Measurements from ENCODE around the gene TSHZ2.
"Not testable (repeated sequence)": the region's sequence is repeated elsewhere in the genome, so short reads cannot be mapped to it uniquely, and the experiment has no call there.

Gene TSHZ2

DNA sequence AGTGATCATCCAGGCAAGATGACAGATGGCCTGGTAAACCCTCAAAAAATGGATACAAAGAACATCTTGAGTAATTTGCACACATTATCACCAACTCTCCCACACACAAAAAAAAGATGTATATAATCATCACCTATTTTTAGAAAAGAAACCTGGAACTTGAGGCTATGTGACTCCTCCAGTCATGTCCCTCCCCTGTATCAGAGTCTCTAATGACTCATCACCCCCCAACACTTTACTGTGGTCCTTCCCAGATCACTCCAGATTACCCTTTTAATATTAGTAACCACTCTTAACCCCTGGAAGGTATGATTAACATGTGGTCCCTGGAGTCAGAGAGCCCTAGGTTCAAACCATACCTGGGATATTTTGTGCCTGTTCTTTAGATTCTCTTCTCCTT lies 476.7 kb downstream of the TSHZ2 start:
- TF ChIP-seq, protein P1, sequence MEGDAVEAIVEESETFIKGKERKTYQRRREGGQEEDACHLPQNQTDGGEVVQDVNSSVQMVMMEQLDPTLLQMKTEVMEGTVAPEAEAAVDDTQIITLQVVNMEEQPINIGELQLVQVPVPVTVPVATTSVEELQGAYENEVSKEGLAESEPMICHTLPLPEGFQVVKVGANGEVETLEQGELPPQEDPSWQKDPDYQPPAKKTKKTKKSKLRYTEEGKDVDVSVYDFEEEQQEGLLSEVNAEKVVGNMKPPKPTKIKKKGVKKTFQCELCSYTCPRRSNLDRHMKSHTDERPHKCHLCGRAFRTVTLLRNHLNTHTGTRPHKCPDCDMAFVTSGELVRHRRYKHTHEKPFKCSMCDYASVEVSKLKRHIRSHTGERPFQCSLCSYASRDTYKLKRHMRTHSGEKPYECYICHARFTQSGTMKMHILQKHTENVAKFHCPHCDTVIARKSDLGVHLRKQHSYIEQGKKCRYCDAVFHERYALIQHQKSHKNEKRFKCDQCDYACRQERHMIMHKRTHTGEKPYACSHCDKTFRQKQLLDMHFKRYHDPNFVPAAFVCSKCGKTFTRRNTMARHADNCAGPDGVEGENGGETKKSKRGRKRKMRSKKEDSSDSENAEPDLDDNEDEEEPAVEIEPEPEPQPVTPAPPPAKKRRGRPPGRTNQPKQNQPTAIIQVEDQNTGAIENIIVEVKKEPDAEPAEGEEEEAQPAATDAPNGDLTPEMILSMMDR (IDR thresholded peaks at IDR 0.05; ENCODE audit: low read depth, low read length, missing control alignments) = no peak
- DNase-seq (ENCODE audit: low read depth) = no peak

DNA sequence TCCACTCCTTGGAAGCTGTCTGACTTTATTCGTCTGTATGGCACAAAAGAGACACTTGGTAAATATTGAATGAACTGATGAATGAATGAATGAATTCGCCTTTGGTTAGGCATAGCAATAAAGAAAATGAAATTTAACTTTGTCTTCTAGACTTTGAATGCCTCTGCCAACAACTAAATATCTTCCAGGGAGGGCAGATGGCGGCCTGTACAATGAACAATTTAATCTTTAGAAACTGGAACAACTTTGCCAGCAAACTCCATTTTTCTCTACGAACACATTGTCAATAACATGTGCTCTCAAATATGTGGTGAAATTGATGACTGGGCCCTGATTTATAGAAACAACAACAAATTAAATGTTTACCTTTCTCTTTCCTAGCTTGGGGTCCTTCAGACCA lies 480.9 kb downstream of the TSHZ2 start:
- TF ChIP-seq, protein P1 (IDR thresholded peaks at IDR 0.05; ENCODE audit: low read depth, low read length, missing control alignments) = no peak
- H3K4me3 ChIP-seq (ENCODE audit: low read depth, low read length) = no peak overlapping the region
- no peak for DNase-seq (ENCODE audit: low read depth)

More for the DNA sequence above, 476.7 kb downstream of the TSHZ2 start:
- H3K4me3 ChIP-seq (ENCODE audit: low read depth, low read length) = no peak overlapping the region

DNA sequence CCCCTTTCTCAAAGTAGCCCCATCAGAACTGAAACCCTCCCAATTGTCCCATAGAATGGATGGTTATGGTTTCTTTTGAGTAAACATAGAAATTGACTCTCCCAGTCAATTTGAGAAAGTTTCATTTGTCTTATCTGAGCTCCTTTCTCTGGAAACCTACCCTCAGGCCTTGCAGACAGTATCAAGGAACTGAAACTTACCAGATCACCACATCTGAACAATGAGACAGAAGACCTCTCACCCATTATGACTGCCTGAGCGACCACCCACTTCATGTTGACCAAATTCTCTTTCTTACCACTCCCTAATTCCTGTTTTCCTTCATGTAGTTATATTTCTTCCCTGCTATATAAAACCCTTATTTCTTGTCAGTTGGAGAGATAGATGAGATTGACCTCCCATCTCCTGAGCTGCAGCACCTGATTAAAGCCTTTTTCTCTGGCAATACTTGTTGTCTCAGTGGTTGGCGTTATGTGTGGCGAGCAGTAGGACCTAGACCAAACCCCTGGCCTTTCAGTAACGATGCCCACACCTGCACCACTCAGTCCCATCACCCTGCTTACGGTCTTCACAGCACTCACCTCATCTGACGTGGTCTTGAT lies 482.6 kb downstream of the TSHZ2 start:
- DNase-seq (ENCODE audit: low read depth) = no peak
- no peak overlapping the region for H3K4me3 ChIP-seq (ENCODE audit: low read depth, low read length)
- TF ChIP-seq, protein P1 (IDR thresholded peaks at IDR 0.05; ENCODE audit: low read depth, low read length, missing control alignments) = no peak

DNA sequence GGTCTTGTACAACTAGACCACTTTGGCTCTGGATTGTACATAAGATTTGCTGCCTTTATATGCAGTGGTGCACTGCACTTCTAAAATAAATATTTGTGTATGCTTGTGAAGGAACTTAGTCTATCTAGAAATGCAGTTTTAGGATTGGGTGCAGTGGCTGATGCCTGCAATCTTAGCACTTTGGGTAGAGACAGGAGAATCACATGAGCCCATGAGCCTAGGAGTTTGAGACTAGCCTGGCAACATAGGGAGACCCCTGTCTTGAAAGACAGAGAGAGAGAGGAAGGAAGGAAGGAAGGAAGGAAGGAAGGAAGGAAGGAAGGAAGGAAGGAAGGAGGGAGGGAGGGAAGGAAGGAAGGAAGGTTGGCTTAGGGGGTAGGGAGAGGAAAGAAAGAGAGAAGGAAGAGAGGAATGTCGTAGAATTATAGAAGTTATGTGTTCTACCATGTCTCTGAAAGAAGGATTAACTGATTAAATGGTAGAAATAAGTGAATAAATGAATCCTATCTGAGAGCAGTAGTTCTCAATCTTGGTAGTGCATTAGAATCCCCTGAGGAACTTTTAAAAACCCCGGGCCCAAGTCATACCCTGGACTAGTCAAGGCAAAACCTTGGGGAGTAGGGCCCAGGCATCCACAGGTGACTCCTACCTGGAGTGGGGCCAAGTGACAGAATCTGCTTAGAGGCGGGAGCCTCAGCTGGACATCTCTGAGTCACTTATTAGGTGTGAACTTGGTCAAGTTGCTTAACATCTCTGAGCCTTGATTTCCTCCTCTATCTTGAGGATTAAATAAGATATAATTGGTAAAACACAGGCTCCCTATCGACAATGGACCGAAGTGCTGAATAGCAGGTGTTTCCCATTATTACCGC lies 491.2 kb downstream of the TSHZ2 start:
- DNase-seq (ENCODE audit: low read depth) = no peak
- no peak overlapping the region for H3K4me3 ChIP-seq (ENCODE audit: low read depth, low read length)
- TF ChIP-seq, protein P1 (IDR thresholded peaks at IDR 0.05; ENCODE audit: low read depth, low read length, missing control alignments) = no peak

DNA sequence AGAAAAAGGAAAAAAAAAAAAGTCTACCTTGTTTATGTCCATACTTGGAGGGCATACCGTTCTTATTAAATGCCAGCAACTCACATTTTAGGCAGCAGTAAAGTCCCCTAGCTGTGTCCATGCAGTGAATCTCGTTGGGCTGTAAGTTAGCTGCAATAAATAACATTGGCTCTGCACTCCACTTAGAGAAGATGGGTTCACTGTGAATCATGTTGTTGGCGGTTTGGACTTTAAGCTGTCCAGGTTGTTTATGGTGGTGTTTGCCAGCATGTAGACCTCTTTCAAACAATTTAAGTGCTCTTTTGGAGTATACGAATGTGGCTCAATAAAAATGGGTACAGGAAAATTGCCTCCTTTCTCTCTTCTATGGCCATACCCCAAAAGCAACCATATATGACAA lies 494.1 kb downstream of the TSHZ2 start:
- H3K4me3 ChIP-seq (ENCODE audit: low read depth, low read length) = no peak overlapping the region
- no peak for DNase-seq (ENCODE audit: low read depth)
- TF ChIP-seq, protein P1 (IDR thresholded peaks at IDR 0.05; ENCODE audit: low read depth, low read length, missing control alignments) = no peak

DNA sequence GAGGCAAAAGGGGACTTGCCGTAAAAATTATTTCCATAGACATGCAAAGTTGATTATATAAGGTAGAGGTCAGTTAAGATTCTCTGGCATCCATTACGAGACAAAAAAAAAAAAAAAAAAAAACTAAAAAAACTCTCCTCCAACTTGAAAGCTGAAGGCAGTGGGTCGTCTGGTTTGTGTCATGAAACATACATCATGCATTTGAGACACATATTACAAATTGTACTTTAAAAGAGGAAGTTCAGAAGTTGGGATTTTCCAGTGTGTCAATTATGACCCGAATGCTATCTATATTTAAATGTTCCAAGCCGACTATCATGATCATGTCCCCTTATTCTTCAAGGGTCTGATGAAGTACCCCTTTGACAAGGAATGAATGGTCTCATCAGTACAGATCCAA lies 496.4 kb downstream of the TSHZ2 start:
- no peak for DNase-seq (ENCODE audit: low read depth)
- H3K4me3 ChIP-seq (ENCODE audit: low read depth, low read length) = no peak overlapping the region
- TF ChIP-seq, protein P1 (IDR thresholded peaks at IDR 0.05; ENCODE audit: low read depth, low read length, missing control alignments) = no peak

DNA sequence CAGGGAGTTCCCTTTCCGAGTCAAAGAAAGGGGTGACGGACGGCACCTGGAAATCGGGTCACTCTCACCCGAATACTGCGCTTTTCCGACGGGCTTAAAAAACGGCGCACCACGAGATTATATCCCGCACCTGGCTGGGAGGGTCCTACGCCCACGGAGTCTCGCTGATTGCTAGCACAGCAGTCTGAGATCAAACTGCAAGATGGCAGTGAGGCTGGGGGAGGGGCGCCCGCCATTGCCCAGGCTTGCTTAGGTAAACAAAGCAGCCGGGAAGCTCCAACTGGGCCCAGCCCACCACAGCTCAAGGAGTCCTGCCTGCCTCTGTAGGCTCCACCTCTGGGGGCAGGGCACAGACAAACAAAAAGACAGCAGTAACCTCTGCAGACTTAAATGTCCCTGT lies 500.7 kb downstream of the TSHZ2 start:
- not testable (repeated sequence) for H3K4me3 ChIP-seq (ENCODE audit: low read depth, low read length); DNase-seq (ENCODE audit: low read depth)

Data from GM12864 (cell line).